Tibial artery (tissue), 4 donors: ENCODE measurements around the gene KLHL20.
"Not testable (repeated sequence)": the region's sequence is repeated elsewhere in the genome, so short reads cannot be mapped to it uniquely, and the experiment has no call there.

ENCODE experiments used
- DNase-seq, 2 donors: peaks; one replicate each; pipeline ENCODE4 v3.0.0-alpha.2; 2019
- H3K27ac ChIP-seq, 2 donors: fragments of 200-600 bp; sonication (generic) in 1 of 2; 1 replicate in 1 of 2; 2 replicates in 1 of 2; pipeline ENCODE4 v1.5.1; 2018 to 2019; ENCODE audit warnings: mild to moderate bottlenecking in 1 of 2
- H3K27me3 ChIP-seq, 2 donors: fragments of 200-600 bp; sonication (generic) in 1 of 2; one replicate each; pipeline versions ENCODE4 v1.5.1 to v1.6.0; 2016 to 2019
- H3K36me3 ChIP-seq, 3 donors: fragments of 200-600 bp; sonication (generic) in 2 of 3; one replicate each; pipeline ENCODE4 v1.5.1; 2016 to 2019; ENCODE audit warnings: mild to moderate bottlenecking in 2 of 3
- H3K4me1 ChIP-seq, 4 donors: fragments of 200-600 bp; sonication (generic) in 2 of 4; 1 replicate in 3 of 4; 2 replicates in 1 of 4; pipeline ENCODE4 v1.5.1; 2016 to 2019
- H3K4me3 ChIP-seq, 2 donors: fragments of 200-600 bp; sonication (generic) in 1 of 2; 1 replicate in 1 of 2; 2 replicates in 1 of 2; pipeline ENCODE4 v1.5.1; 2018 to 2019; ENCODE audit warnings: mild to moderate bottlenecking in 2 of 2
- H3K9me3 ChIP-seq, 3 donors: fragments of 200-600 bp; sonication (generic) in 1 of 3; one replicate each; pipeline ENCODE4 v1.5.1; 2016 to 2019
- intact Hi-C: fragments of 100-400 bp; cut with DNase I; formaldehyde crosslinking; loops from one replicate; pipeline ENCODE4 v1.15.0; 2023; ENCODE audit warnings: low total_unique reads
- TF ChIP-seq, protein P1 (sequence below), 2 experiments: fragments of 200-600 bp in 1 of 2; fragments of 450-650 bp in 1 of 2; IDR thresholded peaks; one replicate each; pipeline ENCODE4 v1.5.1; 2017 to 2019; ENCODE audit warnings: antibody characterized with exemption in 2 of 2, mild to moderate bottlenecking in 1 of 2, moderate library complexity in 1 of 2

Gene KLHL20

DNA sequence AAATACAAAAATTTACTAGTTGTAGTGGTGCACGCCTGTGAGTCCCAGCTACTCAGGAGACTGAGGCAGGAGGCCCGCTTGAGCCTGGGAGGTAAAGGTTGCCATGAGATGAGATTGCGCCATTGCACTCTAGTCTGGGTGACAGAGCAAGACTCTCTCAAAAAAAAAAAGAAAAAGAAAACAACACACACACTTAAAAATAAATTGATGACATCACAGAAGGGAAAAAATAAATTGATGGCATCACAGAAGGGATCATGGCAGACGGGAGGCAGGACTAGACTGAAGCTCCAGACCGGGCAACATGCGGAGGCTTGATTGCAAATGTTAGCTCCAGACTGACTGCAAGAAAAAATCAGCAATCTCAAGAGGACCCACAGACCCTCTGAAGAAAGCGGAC, 43.3 kb downstream of the KLHL20 start:
- no peaks in the 10 kb centered on the region for H3K4me1 ChIP-seq
- TF ChIP-seq, protein P1, sequence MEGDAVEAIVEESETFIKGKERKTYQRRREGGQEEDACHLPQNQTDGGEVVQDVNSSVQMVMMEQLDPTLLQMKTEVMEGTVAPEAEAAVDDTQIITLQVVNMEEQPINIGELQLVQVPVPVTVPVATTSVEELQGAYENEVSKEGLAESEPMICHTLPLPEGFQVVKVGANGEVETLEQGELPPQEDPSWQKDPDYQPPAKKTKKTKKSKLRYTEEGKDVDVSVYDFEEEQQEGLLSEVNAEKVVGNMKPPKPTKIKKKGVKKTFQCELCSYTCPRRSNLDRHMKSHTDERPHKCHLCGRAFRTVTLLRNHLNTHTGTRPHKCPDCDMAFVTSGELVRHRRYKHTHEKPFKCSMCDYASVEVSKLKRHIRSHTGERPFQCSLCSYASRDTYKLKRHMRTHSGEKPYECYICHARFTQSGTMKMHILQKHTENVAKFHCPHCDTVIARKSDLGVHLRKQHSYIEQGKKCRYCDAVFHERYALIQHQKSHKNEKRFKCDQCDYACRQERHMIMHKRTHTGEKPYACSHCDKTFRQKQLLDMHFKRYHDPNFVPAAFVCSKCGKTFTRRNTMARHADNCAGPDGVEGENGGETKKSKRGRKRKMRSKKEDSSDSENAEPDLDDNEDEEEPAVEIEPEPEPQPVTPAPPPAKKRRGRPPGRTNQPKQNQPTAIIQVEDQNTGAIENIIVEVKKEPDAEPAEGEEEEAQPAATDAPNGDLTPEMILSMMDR (IDR thresholded peaks at IDR 0.05) = no peak
- H3K27me3 ChIP-seq = no peaks in the 10 kb centered on the region
- intact Hi-C loops = no loop called here
- H3K27ac ChIP-seq = no peak overlapping the region
- no peaks in the 10 kb centered on the region for H3K9me3 ChIP-seq
- DNase-seq = no peak
- H3K4me3 ChIP-seq = no peak overlapping the region
- peaks cover 44 to 64% (median 63%) of the 10 kb centered on the region in 3 donors for H3K36me3 ChIP-seq

- H3K36me3 ChIP-seq = peaks cover 44 to 57% (median 54%) of the 10 kb centered on the region in 3 donors
- no peak for DNase-seq
- H3K27me3 ChIP-seq = no peaks in the 10 kb centered on the region
- TF ChIP-seq, protein P1 (IDR thresholded peaks at IDR 0.05) = no peak
- no peak overlapping the region for H3K4me3 ChIP-seq
- H3K4me1 ChIP-seq = no peaks in the 10 kb centered on the region
- H3K9me3 ChIP-seq = no peaks in the 10 kb centered on the region
- intact Hi-C loops = no loop called here
- no peak overlapping the region for H3K27ac ChIP-seq
These were observed 44.2 kb downstream of the KLHL20 start for GRCh38 chr1:173758980-173759379.

DNA sequence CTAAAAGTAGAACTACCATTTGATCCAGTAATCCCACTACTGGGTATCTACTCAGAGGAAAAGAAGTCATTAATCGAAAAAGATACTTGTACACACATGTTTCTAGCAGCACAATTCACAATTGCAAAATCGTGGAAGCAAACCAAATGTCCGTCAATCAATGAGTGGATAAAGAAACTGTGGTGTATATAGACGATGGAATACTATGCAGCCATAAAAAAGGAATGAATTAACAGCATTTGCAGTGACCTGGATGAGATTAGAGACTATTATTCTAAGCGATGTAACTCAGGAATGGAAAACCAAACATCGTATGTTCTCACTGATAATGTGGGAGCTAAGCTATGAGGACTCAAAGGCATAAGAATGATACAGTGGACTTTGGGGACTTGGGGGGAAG, 49.5 kb downstream of the KLHL20 start:
- peaks cover 17 to 30% (median 22%) of the 10 kb centered on the region in 3 donors for H3K36me3 ChIP-seq
- H3K4me3 ChIP-seq, DNase-seq, H3K9me3 ChIP-seq, H3K27ac ChIP-seq, intact Hi-C loops, H3K27me3 ChIP-seq, H3K4me1 ChIP-seq: not testable (repeated sequence)

- Histone ChIP-seq H3K9me3 (no peaks in the 10 kb centered on the region), H3K27me3 (no peaks in the 10 kb centered on the region), H3K4me3 (no peak overlapping the region), H3K36me3 (peaks cover 14 to 34% (median 17%) of the 10 kb centered on the region in 3 donors), H3K27ac (no peak overlapping the region), H3K4me1 (no peaks in the 10 kb centered on the region)
- intact Hi-C loops = no loop called here
- no peak for DNase-seq
- TF ChIP-seq, protein P1 (IDR thresholded peaks at IDR 0.05) = no peak
These were observed 53.4 kb downstream of the KLHL20 start for GRCh38 chr1:173768206-173768605.

- intact Hi-C loops = no loop called here
- Histone ChIP-seq H3K4me3 (no peak overlapping the region), H3K36me3 (peaks cover 14 to 34% (median 17%) of the 10 kb centered on the region in 3 donors), H3K27ac (no peak overlapping the region), H3K4me1 (no peaks in the 10 kb centered on the region), H3K9me3 (no peaks in the 10 kb centered on the region), H3K27me3 (no peaks in the 10 kb centered on the region)
- DNase-seq = no peak
- TF ChIP-seq, protein P1 (IDR thresholded peaks at IDR 0.05) = no peak
These were observed 54.0 kb downstream of the KLHL20 start for GRCh38 chr1:173768827-173769226.

DNA sequence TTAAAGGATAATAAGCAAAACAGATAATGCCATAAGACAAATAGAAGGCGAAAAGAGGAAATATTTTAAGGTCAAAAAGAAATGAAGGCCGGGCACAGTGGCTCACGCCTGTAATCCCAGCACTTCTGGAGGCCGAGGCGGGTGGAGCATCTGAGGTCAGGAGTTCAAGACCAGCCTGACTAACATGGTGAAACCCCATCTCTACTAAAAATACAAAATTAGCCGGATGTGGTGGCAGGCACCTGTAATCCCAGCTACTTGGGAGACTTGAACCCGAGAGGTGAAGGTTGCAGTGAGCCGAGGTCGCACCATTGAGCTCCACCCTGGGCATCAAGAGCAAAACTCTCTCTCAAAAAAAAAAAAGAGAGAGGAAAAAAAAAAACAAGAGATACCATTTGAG, 55.5 kb downstream of the KLHL20 start:
- H3K27me3 ChIP-seq, H3K4me3 ChIP-seq, intact Hi-C loops, DNase-seq, H3K4me1 ChIP-seq, H3K27ac ChIP-seq, H3K9me3 ChIP-seq: not testable (repeated sequence)
- peaks cover 17 to 42% (median 27%) of the 10 kb centered on the region in 3 donors for H3K36me3 ChIP-seq

- H3K4me3 ChIP-seq = no peak overlapping the region
- no peak for DNase-seq
- intact Hi-C loops = no loop called here
- H3K9me3 ChIP-seq = no peaks in the 10 kb centered on the region
- TF ChIP-seq, protein P1 (IDR thresholded peaks at IDR 0.05) = no peak
- H3K27me3 ChIP-seq = no peaks in the 10 kb centered on the region
- H3K4me1 ChIP-seq = no peaks in the 10 kb centered on the region
- H3K36me3 ChIP-seq = peaks cover 21 to 47% (median 35%) of the 10 kb centered on the region in 3 donors
- no peak overlapping the region for H3K27ac ChIP-seq
These were observed 56.8 kb downstream of the KLHL20 start for GRCh38 chr1:173771560-173771959.
